Astrocyte (in vitro differentiated cells and primary cell): ENCODE data around the gene TTC22. TPM values are rescaled to one million over a fixed set of nuclear protein-coding genes. Genes with fewer than 3 reads are reported as not detected.
A peak's percentile ranks its signal among the peaks of the same experiment; 100 is the strongest.

Experiments
- DNase-seq: peaks from one replicate; pipeline ENCODE4 v3.0.0-alpha.2; 2010; ENCODE audit warnings: low read depth
- FAIRE-seq: peaks from 2 replicates; lab custom pipeline; 2011; peaks lifted over from hg19 to GRCh38; lab: Jason Lieb, UNC
- H2AFZ ChIP-seq: 2 replicates; pipeline ENCODE4 v1.6.0; 2012; ENCODE audit warnings: low read depth, low read length, inconsistent platforms
- H3K27ac ChIP-seq: 2 replicates; pipeline ENCODE4 v1.5.1; 2011; ENCODE audit warnings: low read depth, low read length, inconsistent platforms
- H3K27me3 ChIP-seq: 2 replicates; pipeline ENCODE4 v1.6.0; 2011; ENCODE audit warnings: low read length, inconsistent platforms; ENCODE audit not compliant: insufficient read depth
- H3K36me3 ChIP-seq: 2 replicates; pipeline ENCODE4 v1.5.1; 2011; ENCODE audit warnings: low read length, inconsistent platforms; ENCODE audit not compliant: insufficient read depth
- H3K4me1 ChIP-seq: 2 replicates; pipeline ENCODE4 v1.5.1; 2011; ENCODE audit warnings: low read length, inconsistent platforms; ENCODE audit not compliant: insufficient read depth
- H3K4me2 ChIP-seq: 2 replicates; pipeline ENCODE4 v1.6.0; 2012; ENCODE audit warnings: low read length, inconsistent platforms
- H3K4me3 ChIP-seq: 2 replicates; pipeline ENCODE4 v1.5.1; 2011; ENCODE audit warnings: low read depth, mild to moderate bottlenecking, low read length, inconsistent platforms; ENCODE audit not compliant: insufficient read depth
- H3K79me2 ChIP-seq: 2 replicates; pipeline ENCODE4 v1.6.0; 2012; ENCODE audit warnings: mild to moderate bottlenecking, low read length, inconsistent platforms; ENCODE audit not compliant: insufficient read depth
- H3K9ac ChIP-seq: 2 replicates; pipeline ENCODE4 v1.6.0; 2012; ENCODE audit warnings: mild to moderate bottlenecking, low read length, inconsistent platforms
- H3K9me3 ChIP-seq: 2 replicates; pipeline ENCODE4 v1.5.1; 2012; ENCODE audit warnings: low read depth, mild to moderate bottlenecking, low read length, inconsistent platforms; ENCODE audit not compliant: insufficient read depth
- H4K20me1 ChIP-seq: 2 replicates; pipeline ENCODE4 v1.6.0; 2012; ENCODE audit warnings: low read length, inconsistent platforms; ENCODE audit not compliant: insufficient read depth
- H3K27ac Mint-ChIP-seq: one replicate; pipeline ENCODE4 v1.8.0; 2021; ENCODE audit warnings: mild to moderate bottlenecking, mixed read lengths; ENCODE audit not compliant: unreplicated experiment
- H3K27me3 Mint-ChIP-seq: one replicate; pipeline ENCODE4 v1.8.0; 2021; ENCODE audit warnings: low read depth, mixed read lengths; ENCODE audit not compliant: unreplicated experiment
- H3K36me3 Mint-ChIP-seq: one replicate; pipeline ENCODE4 v1.8.0; 2021; ENCODE audit warnings: low read depth, mixed read lengths; ENCODE audit not compliant: unreplicated experiment
- H3K4me1 Mint-ChIP-seq: one replicate; pipeline ENCODE4 v1.8.0; 2021; ENCODE audit warnings: low read depth, mixed read lengths; ENCODE audit not compliant: unreplicated experiment
- H3K4me3 Mint-ChIP-seq: one replicate; pipeline ENCODE4 v1.8.0; 2021; ENCODE audit warnings: mild to moderate bottlenecking, moderate library complexity, mixed read lengths; ENCODE audit not compliant: unreplicated experiment
- H3K9me3 Mint-ChIP-seq: one replicate; pipeline ENCODE4 v1.8.0; 2021; ENCODE audit warnings: mild to moderate bottlenecking, mixed read lengths; ENCODE audit not compliant: unreplicated experiment
- EZH2 ChIP-seq: IDR thresholded peaks from 2 replicates; pipeline ENCODE4 v1.6.1; 2012; ENCODE audit warnings: mild to moderate bottlenecking, low read length, inconsistent platforms; ENCODE audit not compliant: insufficient read depth
- total RNA-seq: library from RNA; stranded (reverse); gene quantifications from 2 replicates; pipeline ENCODE4 v1.2.1, GENCODE V29; 2021
- TF ChIP-seq, protein P1 (sequence below): IDR thresholded peaks from 2 replicates; pipeline ENCODE4 v1.5.1; 2011; ENCODE audit warnings: low read depth, mild to moderate bottlenecking, inconsistent platforms, low read length, moderate library complexity; ENCODE audit not compliant: insufficient read depth

The TTC22 gene
- total RNA-seq, 1 donor from 2014 or later: not detected

- Mint-ChIP-seq H3K4me1 (no peaks in the 10 kb centered on the region), H3K27me3 (peaks cover 14% of the 10 kb centered on the region), H3K27ac (no peak overlapping the region), H3K4me3 (no peak overlapping the region), H3K9me3 (peaks cover 3% of the 10 kb centered on the region), H3K36me3 (no peaks in the 10 kb centered on the region)
- Histone ChIP-seq H3K4me2 (no peak overlapping the region), H4K20me1 (no peaks in the 10 kb centered on the region), H3K27me3 (peaks cover 6% of the 10 kb centered on the region), H3K4me1 (peaks cover 4% of the 10 kb centered on the region), H3K79me2 (no peaks in the 10 kb centered on the region), H3K9ac (no peak overlapping the region), H3K9me3 (no peaks in the 10 kb centered on the region), H3K27ac (no peak overlapping the region), H3K36me3 (no peaks in the 10 kb centered on the region), H2AFZ (no peak overlapping the region), H3K4me3 (no peak overlapping the region)
- no peak for FAIRE-seq
- TF ChIP-seq, protein P1, sequence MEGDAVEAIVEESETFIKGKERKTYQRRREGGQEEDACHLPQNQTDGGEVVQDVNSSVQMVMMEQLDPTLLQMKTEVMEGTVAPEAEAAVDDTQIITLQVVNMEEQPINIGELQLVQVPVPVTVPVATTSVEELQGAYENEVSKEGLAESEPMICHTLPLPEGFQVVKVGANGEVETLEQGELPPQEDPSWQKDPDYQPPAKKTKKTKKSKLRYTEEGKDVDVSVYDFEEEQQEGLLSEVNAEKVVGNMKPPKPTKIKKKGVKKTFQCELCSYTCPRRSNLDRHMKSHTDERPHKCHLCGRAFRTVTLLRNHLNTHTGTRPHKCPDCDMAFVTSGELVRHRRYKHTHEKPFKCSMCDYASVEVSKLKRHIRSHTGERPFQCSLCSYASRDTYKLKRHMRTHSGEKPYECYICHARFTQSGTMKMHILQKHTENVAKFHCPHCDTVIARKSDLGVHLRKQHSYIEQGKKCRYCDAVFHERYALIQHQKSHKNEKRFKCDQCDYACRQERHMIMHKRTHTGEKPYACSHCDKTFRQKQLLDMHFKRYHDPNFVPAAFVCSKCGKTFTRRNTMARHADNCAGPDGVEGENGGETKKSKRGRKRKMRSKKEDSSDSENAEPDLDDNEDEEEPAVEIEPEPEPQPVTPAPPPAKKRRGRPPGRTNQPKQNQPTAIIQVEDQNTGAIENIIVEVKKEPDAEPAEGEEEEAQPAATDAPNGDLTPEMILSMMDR: peak; percentile 35
- no peak for TF ChIP-seq EZH2
- DNase-seq: no peak
Measured at GRCh38 chr1:54808443-54809207, 7.5 kb upstream of the TTC22 start.

DNA sequence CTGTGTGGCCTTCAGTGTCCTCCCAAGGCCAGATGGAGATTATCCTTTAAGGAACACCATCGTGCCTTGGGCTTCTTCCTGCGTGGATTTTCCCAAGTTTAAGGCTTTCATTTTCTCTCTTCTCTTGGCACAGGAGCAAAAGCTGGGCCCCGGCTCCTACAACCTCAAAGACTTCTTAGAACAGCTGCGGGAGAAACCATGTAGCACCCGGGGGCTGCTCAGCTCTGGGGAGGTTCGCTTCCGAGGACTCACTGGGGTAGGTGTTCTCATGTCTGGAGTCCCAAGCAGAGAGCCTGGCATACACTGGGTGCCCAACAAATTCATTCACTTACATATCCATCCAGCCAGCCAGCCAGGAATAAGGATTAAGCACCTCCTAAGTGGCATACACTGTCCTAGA, 6.6 kb upstream of the TTC22 start:
- no peaks in the 10 kb centered on the region for H4K20me1 ChIP-seq
- no peak overlapping the region for H3K27ac ChIP-seq
- no peak overlapping the region for H3K4me3 ChIP-seq
- H3K9me3 ChIP-seq: no peaks in the 10 kb centered on the region
- H3K27me3 ChIP-seq: peaks cover 4% of the 10 kb centered on the region
- Mint-ChIP-seq H3K36me3 (no peaks in the 10 kb centered on the region), H3K27ac (no peak overlapping the region), H3K9me3 (peaks cover 3% of the 10 kb centered on the region), H3K4me1 (no peaks in the 10 kb centered on the region), H3K27me3 (peaks cover 14% of the 10 kb centered on the region), H3K4me3 (no peak overlapping the region)
- H2AFZ ChIP-seq: no peak overlapping the region
- no peak overlapping the region for H3K9ac ChIP-seq
- H3K4me1 ChIP-seq: peaks cover 4% of the 10 kb centered on the region
- H3K4me2 ChIP-seq: no peak overlapping the region
- no peaks in the 10 kb centered on the region for H3K36me3 ChIP-seq
- TF ChIP-seq, protein P1: no peak
- no peak for TF ChIP-seq EZH2
- FAIRE-seq (no peak), DNase-seq (no peak)
- H3K79me2 ChIP-seq: no peaks in the 10 kb centered on the region
